GM21526 (cell line): ENCODE data around the gene ACRBP.
A peak's percentile ranks its signal among the peaks of the same experiment; 100 is the strongest.

Source experiments
- ATAC-seq: cut with Tn5 transposase; IDR thresholded peaks from one replicate; pipeline ENCODE4 v1.9.1; 2021; ENCODE audit warnings: moderate library complexity; ENCODE audit not compliant: unreplicated experiment, low FRiP score

Gene ACRBP

DNA sequence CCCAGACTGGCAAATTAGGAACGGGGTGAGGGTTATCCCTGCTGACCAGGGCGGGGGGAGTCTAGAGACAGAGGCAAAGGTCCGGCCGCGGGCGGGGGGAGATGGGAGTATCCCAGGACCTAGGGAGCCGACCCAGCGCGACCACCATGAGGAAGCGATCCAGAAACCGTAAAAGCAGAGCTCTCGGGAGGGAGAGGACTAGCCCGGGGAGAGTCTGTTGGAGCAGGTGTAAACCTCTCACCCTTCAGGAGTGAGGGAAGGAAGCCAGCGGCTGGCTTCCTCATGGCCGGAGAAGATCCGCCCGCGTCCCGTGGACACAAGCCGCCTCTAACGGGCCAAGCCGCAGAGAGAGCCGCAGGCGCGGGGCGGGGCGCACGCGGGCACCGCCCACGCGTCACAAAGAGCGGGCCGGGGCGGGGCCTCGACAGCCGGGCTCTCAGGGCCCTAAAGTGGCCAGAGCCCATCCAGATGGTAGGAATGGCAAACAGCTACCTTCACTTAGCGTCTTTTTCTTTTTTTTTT is at the start of gene ACRBP:
ACRBP (minus strand) TSS at position 350 of the 522 bp plus-strand sequence; CDS start at position 284, 66 bp downstream.
- no peak for ATAC-seq

GRCh38 chr12:6695313-6696045 is 48.2 kb upstream of the ACRBP start:
- no peak for ATAC-seq

DNA sequence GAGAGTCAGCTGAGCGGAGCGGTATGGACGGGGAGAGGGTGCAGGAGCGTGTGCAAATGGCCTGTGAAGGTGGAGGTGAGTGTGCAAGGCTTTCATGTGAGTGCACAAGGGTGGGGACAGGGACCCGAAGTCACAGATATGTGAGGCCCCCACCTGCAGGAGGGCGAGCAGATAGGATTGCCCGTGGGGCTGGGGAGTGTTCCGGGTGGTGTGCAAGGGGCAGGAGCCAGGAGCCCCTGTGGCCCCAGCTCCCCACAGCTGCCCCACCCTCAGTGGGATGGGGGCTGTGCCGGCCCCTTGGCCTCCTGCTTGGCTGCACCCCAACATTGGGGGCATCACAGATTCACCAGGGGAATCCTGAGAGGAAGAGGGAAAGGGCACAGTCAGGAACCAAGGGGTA is 47.5 kb upstream of the ACRBP start:
- ATAC-seq = no peak

DNA sequence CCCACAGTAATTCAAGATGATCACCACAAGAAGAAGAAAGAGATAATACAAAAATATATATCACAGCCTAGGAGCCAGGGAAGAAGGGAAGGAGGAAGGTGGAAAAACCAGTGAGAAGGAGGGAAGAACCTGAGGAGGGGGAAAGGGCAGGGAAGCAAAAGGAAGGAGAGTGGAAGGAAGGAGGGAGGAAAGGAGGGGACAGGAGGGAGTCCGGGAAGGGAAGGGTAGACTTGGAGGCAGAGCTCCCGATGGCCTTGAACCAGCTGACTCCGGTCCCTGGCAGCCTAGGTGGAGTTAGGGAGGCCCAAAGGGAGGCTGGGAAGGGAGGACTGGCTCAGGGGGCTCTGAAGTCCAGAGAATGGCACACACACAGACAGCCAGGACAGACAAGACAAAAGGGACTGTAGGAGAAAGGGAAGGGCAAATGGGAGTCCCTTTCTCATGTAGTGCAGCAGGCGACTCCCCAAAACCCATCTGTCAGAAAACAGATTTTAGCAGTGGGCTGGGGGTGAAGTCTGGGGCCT is 46.7 kb upstream of the ACRBP start:
- no peak for ATAC-seq

GRCh38 chr12:6692888-6693287 is 45.7 kb upstream of the ACRBP start:
- no peak for ATAC-seq

GRCh38 chr12:6691473-6691872 is 44.2 kb upstream of the ACRBP start:
- no peak for ATAC-seq

DNA sequence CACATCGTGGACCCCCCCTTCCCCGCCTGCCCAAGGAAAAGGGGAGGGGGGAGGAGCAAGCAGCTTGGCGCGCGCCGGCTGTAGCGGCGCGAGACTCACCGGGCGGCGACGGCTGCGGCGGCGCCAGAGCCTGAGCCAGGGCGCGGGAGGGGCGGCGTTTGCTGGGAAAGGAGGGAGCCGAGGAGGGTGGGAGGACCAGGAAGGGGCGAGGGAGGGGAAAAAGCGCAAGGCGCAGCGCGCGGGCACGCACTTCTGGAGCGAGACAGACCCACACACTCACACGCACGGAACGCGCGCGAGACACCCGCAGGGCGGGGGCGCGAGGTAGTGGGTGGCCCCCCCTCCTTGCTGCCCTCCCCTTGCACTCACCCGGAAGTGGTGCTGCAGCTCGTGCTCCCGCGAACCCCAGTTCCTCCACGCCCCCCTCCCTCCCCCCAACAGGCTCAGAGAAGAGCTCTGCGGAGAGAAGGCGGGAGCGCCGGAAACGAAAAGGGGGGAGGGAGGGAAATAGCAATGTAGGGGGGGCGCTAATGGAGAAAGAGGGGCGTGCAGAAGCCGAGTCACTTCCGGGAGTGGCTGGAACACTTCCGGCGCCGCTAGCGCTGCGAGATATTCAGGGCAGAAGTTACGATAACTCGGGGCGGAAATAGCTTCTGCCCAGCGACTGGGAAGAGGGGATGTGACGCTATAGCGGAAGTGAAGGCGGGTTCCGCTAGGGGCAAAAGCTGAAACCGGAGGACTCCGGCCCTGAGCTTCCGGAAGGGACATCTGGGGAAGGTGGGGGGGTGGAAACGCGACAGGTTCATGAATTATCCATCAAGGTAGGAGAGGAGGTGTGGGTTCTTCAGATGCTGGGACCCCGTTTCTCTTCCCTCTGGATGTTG is 42.0 kb upstream of the ACRBP start, which contains the start of gene ZNF384:
ZNF384 (minus strand) TSS at position 377 of the 884 bp plus-strand sequence. CDS start 9,855 bp downstream, outside the sequence.
- ATAC-seq = peak; percentile 65

- no peak for ATAC-seq
Observed at GRCh38 chr12:6688543-6688998, 41.3 kb upstream of the ACRBP start.

DNA sequence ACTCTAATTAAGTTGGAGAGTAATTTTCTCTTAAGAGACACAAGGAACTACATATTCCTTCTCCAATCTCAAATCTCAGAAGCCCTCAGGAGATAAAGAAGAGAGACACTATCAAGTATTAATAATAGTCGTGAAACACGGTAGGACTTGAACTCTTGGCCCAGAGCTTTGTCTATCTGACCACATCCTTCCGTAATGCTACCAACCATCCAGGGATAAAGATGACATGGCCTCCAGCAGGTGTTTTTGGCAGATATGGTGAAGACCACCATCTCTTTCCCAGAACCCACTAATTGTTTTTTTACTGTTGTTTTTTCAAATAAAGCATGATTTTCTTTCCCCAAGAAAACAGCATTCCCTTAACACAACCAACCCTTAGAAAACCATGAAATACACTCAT is 38.6 kb upstream of the ACRBP start:
- ATAC-seq = no peak

DNA sequence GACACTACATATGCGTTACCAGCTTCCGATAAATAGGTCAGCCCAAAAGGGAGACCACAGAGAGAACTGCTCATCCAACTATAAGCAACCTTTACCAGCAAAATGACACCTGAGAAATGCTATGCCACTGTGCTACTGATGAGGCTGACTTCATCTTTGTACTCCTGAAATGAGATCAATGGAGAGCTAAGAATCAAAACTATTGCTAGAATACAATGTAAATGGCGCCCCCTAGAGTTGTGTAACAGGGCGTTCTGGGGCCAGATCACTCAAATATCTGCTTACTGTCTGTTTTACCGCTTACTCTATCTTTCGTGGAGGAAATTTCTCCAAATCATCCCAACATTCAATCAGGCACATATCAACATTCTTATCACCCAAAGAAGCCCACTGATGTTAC is 37.4 kb upstream of the ACRBP start:
- ATAC-seq = no peak

- no peak for ATAC-seq
Observed at GRCh38 chr12:6676962-6677361, 29.7 kb upstream of the ACRBP start.

DNA sequence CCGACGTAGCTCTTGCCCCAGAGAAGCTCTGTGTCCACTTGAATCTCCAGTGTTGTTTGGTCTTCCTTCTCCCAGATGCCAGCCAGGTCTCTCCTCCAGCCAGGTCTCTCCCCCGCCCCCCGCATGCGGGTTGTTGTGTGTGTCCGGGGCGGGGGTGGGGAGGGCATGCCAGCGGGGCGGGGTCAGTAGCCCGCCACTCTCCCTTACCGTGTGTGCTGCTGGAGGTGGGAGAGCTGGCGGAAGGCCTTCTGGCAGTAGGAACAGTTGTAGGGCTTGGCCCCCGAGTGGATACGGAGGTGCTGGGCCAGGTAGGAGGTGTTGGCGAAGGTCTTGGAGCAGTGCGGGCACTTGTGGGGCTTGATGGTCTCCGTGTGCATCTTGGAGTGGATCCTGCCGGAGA is 24.9 kb upstream of the ACRBP start:
- ATAC-seq = no peak

DNA sequence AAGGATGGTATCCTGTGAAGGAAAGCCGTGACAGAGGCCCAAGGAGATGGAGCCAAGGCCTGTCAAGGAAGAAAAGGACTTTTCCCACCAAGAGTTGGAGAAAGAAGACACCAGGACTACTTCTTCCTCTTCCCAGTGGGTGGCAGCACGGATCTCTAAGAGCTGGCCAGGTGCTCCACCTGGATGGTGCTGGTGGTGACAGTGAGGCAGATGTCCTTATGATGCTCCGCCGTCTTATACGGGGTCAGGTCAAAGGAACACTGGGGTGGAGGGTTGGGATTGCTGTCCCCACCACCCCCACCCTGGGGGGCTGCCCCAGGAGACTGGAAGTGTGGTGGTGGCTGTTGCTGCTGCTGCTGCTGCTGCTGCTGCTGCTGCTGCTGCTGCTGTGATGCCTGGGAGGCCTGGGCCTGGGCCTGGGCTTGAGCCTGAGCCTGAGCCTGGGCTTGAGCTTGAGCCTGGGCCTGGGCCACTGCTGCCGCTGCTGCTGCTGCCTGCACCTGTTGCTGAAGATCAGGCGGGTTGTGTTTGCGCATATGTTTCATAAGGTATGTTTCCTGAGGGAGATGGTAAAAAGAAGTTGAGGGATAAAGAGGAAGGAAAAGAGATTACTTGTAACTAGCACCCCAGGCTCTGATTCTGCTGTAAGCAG is 20.5 kb upstream of the ACRBP start:
- ATAC-seq = no peak

- no peak for ATAC-seq
Observed at GRCh38 chr12:6666211-6666610, 19.0 kb upstream of the ACRBP start.

GRCh38 chr12:6664902-6665301 is 17.7 kb upstream of the ACRBP start:
- ATAC-seq = no peak

DNA sequence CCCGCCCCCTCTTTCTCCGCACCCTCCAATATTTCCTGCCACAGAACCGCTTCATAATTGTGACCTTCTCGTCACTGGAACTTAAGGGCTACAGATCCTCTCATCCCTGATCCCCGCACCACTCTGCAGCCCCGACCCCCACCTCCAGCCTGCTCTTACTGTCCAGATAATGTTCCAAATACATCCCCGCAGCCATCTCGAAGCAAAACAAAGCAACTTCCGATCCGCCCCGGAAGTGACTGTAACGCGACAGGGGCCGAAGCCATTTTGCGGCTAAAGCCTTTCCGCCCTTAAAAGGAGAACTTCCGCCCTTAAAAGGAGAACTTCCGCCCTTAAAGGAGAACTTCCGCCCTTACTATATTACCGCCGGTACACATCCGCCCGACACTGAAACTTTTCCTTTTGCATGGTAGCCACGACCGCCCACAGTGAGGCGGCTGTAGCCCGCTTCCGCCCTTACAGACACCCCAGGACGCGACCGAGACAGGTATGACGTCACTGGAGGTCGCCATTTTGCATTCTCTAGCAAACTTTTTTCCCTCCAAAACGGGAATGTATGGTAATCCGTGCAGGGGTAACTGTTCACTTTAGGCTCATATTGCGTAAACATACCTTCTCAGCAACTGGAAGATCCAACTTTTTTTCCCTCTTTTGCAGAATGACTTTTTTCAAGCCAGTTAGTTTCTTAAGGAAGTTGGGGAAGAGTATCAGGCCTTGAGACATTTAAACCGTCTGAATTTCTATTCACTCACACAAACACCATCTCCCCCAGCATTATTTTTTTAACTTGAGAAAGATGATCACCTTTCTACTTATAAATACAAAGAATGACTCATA is 15.9 kb upstream of the ACRBP start, which contains the start of gene ING4:
ING4 (minus strand) TSS at position 214 of the 837 bp plus-strand sequence; CDS start at position 196, 18 bp downstream.
- peak; percentile 93 for ATAC-seq

- no peak for ATAC-seq
Observed at GRCh38 chr12:6662602-6662905, 15.3 kb upstream of the ACRBP start.

- ATAC-seq = no peak
Observed at GRCh38 chr12:6653987-6654386, 6.8 kb upstream of the ACRBP start.

DNA sequence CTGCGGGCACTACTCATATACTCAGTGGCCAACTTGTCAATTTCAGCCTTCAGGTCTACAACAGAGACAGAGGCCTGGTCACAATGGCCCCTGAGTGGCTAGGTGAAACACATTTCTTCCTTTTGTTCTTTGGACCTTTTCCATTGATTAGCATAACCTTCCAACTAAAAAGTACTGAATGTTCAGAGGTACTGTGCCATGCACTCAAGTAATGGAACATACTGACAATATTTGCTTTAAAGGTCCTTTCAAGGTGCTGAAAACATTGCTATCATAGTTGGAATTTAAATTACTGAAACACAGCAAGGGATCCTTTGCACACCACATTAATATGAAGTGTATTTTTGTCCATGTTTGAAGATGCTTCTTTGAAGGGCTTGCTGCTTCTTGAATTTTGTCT is 6.1 kb upstream of the ACRBP start:
- ATAC-seq = no peak

- no peak for ATAC-seq
Observed at GRCh38 chr12:6652391-6652790, 5.2 kb upstream of the ACRBP start.
